Measurements from ENCODE around the gene KIAA1755.

DNA sequence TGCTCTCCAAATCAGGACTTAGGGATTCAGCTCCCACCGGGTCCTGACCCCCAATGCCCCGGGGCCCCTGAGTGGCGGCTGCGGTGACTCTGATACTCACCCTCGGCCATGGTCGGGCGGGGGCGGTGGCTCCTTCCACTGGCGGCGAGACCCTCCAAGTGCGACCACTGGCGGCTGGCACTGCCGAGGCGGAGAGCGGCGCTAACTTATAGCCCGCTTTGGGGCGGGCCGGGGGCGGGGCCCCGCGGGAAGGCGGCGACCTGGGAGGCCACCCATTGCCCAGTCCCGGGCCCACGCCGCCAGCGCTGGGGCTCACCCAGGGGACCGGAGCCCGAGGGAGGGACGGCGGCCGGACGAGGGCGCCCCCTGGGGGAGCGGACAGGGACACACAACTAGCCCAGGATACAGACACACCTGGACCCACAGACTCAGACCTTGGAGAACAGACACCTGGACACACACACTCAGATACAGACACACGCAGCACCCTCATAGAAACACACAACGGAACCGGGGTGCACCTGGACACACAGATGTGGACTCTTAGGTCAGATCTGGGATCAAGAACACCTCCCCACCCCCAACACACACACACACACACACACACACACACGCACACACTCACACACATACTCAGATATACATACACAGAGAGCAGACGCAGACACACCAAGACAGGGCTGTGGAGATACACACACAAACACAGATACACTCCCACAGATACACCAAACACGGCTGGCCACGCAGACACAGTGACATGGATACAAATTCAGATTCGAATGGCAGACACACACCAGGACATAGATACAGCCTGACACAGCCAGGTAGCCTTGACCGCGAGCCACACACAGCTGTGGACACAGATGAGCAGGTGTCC is 95.2 kb downstream of the KIAA1755 start, which contains the start of gene TGM2:
- no peak for TF ChIP-seq EZH2 (IDR thresholded peaks at IDR 0.05; ENCODE audit: insufficient read depth, poor library complexity, severe bottlenecking)
- no peak for TF ChIP-seq EZH2phosphoT487 (IDR thresholded peaks at IDR 0.05; ENCODE audit: insufficient read depth, low read depth)
